Thyroid gland (tissue), 4 donors: Measurements from ENCODE around the gene MTMR4. TPM values are rescaled to one million over a fixed set of nuclear protein-coding genes. Genes with fewer than 3 reads are reported as not detected.

Experiments used
- DNase-seq, 2 donors: peaks; one replicate each; pipeline ENCODE4 v3.0.0-alpha.2; 2019
- H3K27ac ChIP-seq, 3 donors: fragments of 200-600 bp; sonication (generic); 1 replicate in 2 of 3; 2 replicates in 1 of 3; pipeline ENCODE4 v1.5.1; 2016 to 2019; ENCODE audit warnings: mild to moderate bottlenecking in 1 of 3, moderate library complexity in 1 of 3
- H3K27me3 ChIP-seq: fragments of 200-600 bp; sonication (generic); one replicate; pipeline ENCODE4 v1.5.1; 2019
- H3K36me3 ChIP-seq, 2 donors: fragments of 200-600 bp; sonication (generic); one replicate each; pipeline ENCODE4 v1.5.1; 2016 to 2019
- H3K4me1 ChIP-seq, 2 donors: fragments of 200-600 bp; sonication (generic); one replicate each; pipeline ENCODE4 v1.5.1; 2017 to 2019
- H3K4me3 ChIP-seq, 3 donors: fragments of 200-600 bp; sonication (generic); replicated peaks in 1 of 3; 1 replicate in 2 of 3; 2 replicates in 1 of 3; pipeline ENCODE4 v1.5.1; 2016; ENCODE audit warnings: mild to moderate bottlenecking in 1 of 3
- H3K9me3 ChIP-seq: fragments of 200-600 bp; sonication (generic); one replicate; pipeline ENCODE4 v1.5.1; 2017
- CTCF ChIP-seq, 6 experiments: fragments of 200-600 bp in 3 of 6; fragments of 450-650 bp in 3 of 6; sonication (generic) in 3 of 6; IDR thresholded peaks; one replicate each; pipeline ENCODE4 v1.5.1; 2016 to 2019; ENCODE audit warnings: antibody characterized with exemption in 6 of 6, mild to moderate bottlenecking in 2 of 6, inconsistent platforms in 1 of 6, moderate library complexity in 1 of 6
- POLR2A ChIP-seq, 2 donors: fragments of 450-650 bp; IDR thresholded peaks; one replicate each; pipeline ENCODE4 v1.6.1; 2017; ENCODE audit warnings: antibody characterized with exemption in 2 of 2, mild to moderate bottlenecking in 2 of 2, moderate library complexity in 1 of 2
- WGBS, 2 donors: methylation state at CpG; one replicate each; pipeline ENCODE4 v1.1.5; 2017; 5-methylcytosine and 5-hydroxymethylcytosine counted together
- intact Hi-C: fragments of 100-400 bp; cut with DNase I; formaldehyde crosslinking; loops from one replicate; pipeline ENCODE4 v1.15.1; 2023
- total RNA-seq, 4 donors: library from RNA; depleted of rRNA; stranded (reverse); fragments of >200 nt; gene quantifications; one replicate each; pipeline ENCODE4 v1.2.3, GENCODE V29; 2016

The MTMR4 gene
- total RNA-seq, 4 donors from 2014 or later: 35.1 to 97.8 (median 65.2) TPM

- Histone ChIP-seq H3K27me3 (no peaks in the 10 kb centered on the region), H3K27ac (no peak overlapping the region), H3K4me1 (no peaks in the 10 kb centered on the region), H3K36me3 (no peaks in the 10 kb centered on the region), H3K9me3 (no peaks in the 10 kb centered on the region), H3K4me3 (no peak overlapping the region)
- WGBS, 2 donors: 78 to 80% methylated on average over 18 of the region's 18 CpGs
- DNase-seq: no peak
- intact Hi-C loops: no loop called here
- TF ChIP-seq POLR2A (IDR thresholded peaks at IDR 0.05) (no peak), CTCF (IDR thresholded peaks at IDR 0.05) (no peak)
Measured at GRCh38 chr17:58476812-58477211, 37.6 kb downstream of the MTMR4 start.

GRCh38 chr17:58475985-58476384, 38.5 kb downstream of the MTMR4 start:
- H3K27ac ChIP-seq: no peak overlapping the region
- no peaks in the 10 kb centered on the region for H3K36me3 ChIP-seq
- H3K27me3 ChIP-seq: no peaks in the 10 kb centered on the region
- no peaks in the 10 kb centered on the region for H3K4me1 ChIP-seq
- intact Hi-C loops: no loop called here
- TF ChIP-seq POLR2A (IDR thresholded peaks at IDR 0.05) (no peak), CTCF (IDR thresholded peaks at IDR 0.05) (no peak)
- no peak for DNase-seq
- no peaks in the 10 kb centered on the region for H3K9me3 ChIP-seq
- H3K4me3 ChIP-seq: no peak overlapping the region

GRCh38 chr17:58470356-58470755, 44.1 kb downstream of the MTMR4 start:
- no peaks in the 10 kb centered on the region for H3K4me1 ChIP-seq
- H3K9me3 ChIP-seq: no peaks in the 10 kb centered on the region
- intact Hi-C loops: no loop called here
- TF ChIP-seq POLR2A (IDR thresholded peaks at IDR 0.05) (no peak), CTCF (IDR thresholded peaks at IDR 0.05) (no peak)
- no peak for DNase-seq
- no peak overlapping the region for H3K4me3 ChIP-seq
- no peaks in the 10 kb centered on the region for H3K36me3 ChIP-seq
- no peaks in the 10 kb centered on the region for H3K27me3 ChIP-seq
- 92 to 95% methylated on average over 6 of the region's 6 CpGs for WGBS, 2 donors
- no peak overlapping the region for H3K27ac ChIP-seq

GRCh38 chr17:58468944-58469343, 45.5 kb downstream of the MTMR4 start:
- Histone ChIP-seq H3K27ac (no peak overlapping the region), H3K27me3 (no peaks in the 10 kb centered on the region), H3K4me3 (no peak overlapping the region), H3K9me3 (no peaks in the 10 kb centered on the region), H3K36me3 (no peaks in the 10 kb centered on the region), H3K4me1 (no peaks in the 10 kb centered on the region)
- TF ChIP-seq CTCF (IDR thresholded peaks at IDR 0.05) (no peak), POLR2A (IDR thresholded peaks at IDR 0.05) (no peak)
- intact Hi-C loops: no loop called here
- 74 to 78% methylated on average over 3 of the region's 3 CpGs for WGBS, 2 donors
- no peak for DNase-seq

- H3K4me3 ChIP-seq: no peak overlapping the region
- no peaks in the 10 kb centered on the region for H3K27me3 ChIP-seq
- no peak for TF ChIP-seq CTCF (IDR thresholded peaks at IDR 0.05)
- no peak for TF ChIP-seq POLR2A (IDR thresholded peaks at IDR 0.05)
- H3K4me1 ChIP-seq: no peaks in the 10 kb centered on the region
- H3K9me3 ChIP-seq: no peaks in the 10 kb centered on the region
- H3K27ac ChIP-seq: no peak overlapping the region
- no peaks in the 10 kb centered on the region for H3K36me3 ChIP-seq
- DNase-seq: no peak
- intact Hi-C loops: no loop called here
Measured at GRCh38 chr17:58455491-58455890, 58.9 kb downstream of the MTMR4 start.
